Dendritic cell treated with granulocyte-macrophage colony-stimulating factor and Interleukin-4, amounts not matched to agents 40 ng/mL and 50 ng/mL, for 4 days (primary cell): ENCODE data around the gene APOO.

Experiments
- H3K27ac Mint-ChIP-seq: one replicate; pipeline ENCODE4 v1.8.0; 2022; ENCODE audit warnings: mild to moderate bottlenecking, mixed read lengths
- H3K27me3 Mint-ChIP-seq: one replicate; pipeline ENCODE4 v1.8.0; 2022; ENCODE audit warnings: mild to moderate bottlenecking, mixed read lengths
- H3K36me3 Mint-ChIP-seq: one replicate; pipeline ENCODE4 v1.8.0; 2022; ENCODE audit warnings: low read depth, mixed read lengths
- H3K4me1 Mint-ChIP-seq: one replicate; pipeline ENCODE4 v1.8.0; 2022; ENCODE audit warnings: low read depth, mixed read lengths
- H3K4me3 Mint-ChIP-seq: one replicate; pipeline ENCODE4 v1.8.0; 2022; ENCODE audit warnings: mild to moderate bottlenecking, moderate library complexity, mixed read lengths
- H3K9me3 Mint-ChIP-seq: one replicate; pipeline ENCODE4 v1.8.0; 2022; ENCODE audit warnings: mixed read lengths
- intact Hi-C: fragments of 100-400 bp; cut with micrococcal nuclease; formaldehyde crosslinking; loops from one replicate; pipeline ENCODE4 v1.15.0; 2022

APOO gene

DNA sequence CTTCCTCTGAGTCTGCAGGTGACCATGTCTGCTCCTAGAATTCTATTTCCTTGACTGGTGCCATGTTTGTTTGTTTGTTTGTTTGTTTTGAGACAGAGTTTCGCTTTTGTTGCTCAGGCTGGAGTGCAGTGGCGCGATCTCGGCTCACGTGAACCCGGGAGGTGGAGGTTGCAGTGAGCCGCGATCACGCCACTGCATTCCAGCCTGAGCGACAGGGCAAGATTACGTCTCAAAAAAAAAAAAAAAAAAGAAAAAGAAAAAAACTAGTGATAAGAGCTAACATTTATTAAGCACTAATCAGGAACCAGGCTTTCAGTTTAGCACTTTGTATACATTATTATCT is 117.6 kb downstream of the APOO start:
- Mint-ChIP-seq H3K36me3 (peaks cover 16% of the 10 kb centered on the region), H3K4me3 (no peak overlapping the region), H3K4me1 (no peaks in the 10 kb centered on the region), H3K27ac (no peak overlapping the region), H3K9me3 (no peaks in the 10 kb centered on the region), H3K27me3 (no peaks in the 10 kb centered on the region)
- intact Hi-C loops = no loop called here

DNA sequence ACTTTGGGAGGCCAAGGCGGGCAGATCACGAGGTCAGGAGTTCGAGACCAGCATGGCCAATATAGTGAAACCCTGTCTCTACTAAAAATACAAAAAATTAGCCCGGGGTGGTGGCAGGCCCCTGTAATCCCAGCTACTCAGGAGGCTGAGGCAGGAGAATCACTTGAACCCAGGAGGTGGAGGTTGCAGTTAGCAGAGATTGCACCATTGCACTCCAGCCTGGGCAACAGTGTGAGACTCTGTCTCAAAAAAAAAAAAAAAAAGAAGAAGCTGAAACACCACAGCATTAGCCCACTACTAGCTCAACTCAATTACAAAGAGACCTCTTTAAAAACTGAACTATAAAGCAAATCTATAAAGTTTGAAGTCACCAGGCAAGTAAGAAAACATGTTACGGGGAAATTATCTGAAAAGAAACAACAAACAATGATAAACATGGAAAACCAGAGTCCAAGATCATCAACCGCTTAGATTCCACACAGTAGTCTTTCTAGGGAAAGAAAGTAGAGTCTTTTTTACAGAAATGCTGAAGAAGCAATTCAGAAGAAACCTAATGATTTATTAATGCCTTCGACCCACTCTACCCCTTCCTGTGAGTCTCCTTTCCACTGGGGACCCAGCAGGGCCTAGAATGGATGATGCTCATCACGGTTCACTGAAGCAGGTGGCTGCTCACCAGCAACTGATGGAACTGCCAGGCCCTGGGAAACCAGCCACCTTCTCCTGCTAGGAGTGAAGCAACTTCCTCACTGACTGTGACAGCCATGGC is 118.2 kb downstream of the APOO start:
- no peak overlapping the region for H3K27ac Mint-ChIP-seq
- no peak overlapping the region for H3K4me3 Mint-ChIP-seq
- no peaks in the 10 kb centered on the region for H3K9me3 Mint-ChIP-seq
- H3K36me3 Mint-ChIP-seq = peaks cover 21% of the 10 kb centered on the region
- intact Hi-C loops = no loop called here
- H3K4me1 Mint-ChIP-seq = no peaks in the 10 kb centered on the region
- H3K27me3 Mint-ChIP-seq = no peaks in the 10 kb centered on the region

DNA sequence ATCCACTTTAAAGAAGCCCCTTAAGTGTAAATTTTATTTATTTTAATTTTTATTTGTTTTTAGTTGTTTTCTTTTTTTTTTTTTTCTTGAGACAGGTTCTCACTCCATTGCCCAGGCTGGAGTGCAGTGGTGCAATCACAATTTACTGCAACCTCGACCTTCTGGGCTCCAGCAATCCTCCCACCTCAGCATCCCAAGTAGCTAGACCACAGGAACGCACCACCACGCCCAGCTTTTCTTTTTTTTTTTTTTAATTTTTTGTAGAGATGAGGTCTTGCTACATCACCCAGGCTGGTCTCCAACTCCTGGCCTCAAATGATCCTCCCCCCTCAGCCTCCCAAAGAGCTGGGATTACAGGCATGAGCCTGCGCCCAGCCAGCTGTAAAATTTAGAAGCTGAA is 118.8 kb downstream of the APOO start:
- intact Hi-C loops = no loop called here
- Mint-ChIP-seq H3K36me3 (peaks cover 28% of the 10 kb centered on the region), H3K27ac (no peak overlapping the region), H3K27me3 (no peaks in the 10 kb centered on the region), H3K9me3 (no peaks in the 10 kb centered on the region), H3K4me1 (no peaks in the 10 kb centered on the region), H3K4me3 (no peak overlapping the region)

DNA sequence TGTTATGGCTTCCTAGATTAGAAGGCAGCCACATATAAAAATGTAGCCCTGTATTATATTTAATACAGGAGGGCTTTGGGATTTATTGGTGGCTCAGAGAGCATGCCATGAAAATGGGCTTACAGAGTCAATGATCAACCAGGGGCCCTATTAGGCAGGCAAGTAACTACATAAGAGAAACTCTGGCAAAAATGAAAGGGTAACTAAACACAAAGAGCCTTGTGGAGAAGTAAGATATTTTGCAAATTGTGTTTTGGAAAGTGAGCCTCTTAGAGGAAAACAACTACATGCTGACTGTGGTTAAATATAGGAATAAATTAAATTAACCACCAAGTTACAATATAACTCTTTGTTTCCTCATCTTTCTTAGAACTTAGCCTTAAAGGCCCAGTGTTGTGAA is 119.2 kb downstream of the APOO start:
- Mint-ChIP-seq H3K27ac (no peak overlapping the region), H3K4me1 (no peaks in the 10 kb centered on the region), H3K27me3 (no peaks in the 10 kb centered on the region), H3K4me3 (no peak overlapping the region), H3K9me3 (no peaks in the 10 kb centered on the region), H3K36me3 (peaks cover 32% of the 10 kb centered on the region)
- intact Hi-C loops = no loop called here

DNA sequence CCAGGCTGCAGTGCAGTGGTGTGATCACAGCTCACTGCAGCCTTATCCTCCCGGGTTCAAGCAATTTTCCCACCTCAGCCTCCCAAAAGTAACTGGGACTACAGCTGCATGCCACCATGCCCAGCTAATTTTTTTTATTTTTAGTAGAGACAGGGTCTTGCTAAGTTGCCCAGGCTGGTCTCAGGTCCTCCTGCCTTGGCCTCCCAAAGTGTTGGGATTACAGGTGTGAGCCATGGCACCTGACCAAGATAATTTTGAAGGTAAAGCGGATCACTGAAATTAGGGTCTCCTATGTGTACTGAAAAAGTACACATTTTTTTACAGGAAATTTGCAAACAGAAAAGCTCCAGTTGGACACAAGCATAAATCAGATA is 120.0 kb downstream of the APOO start:
- Mint-ChIP-seq H3K9me3 (no peaks in the 10 kb centered on the region), H3K27me3 (no peaks in the 10 kb centered on the region), H3K27ac (no peak overlapping the region), H3K4me3 (no peak overlapping the region), H3K36me3 (peaks cover 39% of the 10 kb centered on the region), H3K4me1 (peaks cover under 1% of the 10 kb centered on the region)
- intact Hi-C loops = no loop called here

DNA sequence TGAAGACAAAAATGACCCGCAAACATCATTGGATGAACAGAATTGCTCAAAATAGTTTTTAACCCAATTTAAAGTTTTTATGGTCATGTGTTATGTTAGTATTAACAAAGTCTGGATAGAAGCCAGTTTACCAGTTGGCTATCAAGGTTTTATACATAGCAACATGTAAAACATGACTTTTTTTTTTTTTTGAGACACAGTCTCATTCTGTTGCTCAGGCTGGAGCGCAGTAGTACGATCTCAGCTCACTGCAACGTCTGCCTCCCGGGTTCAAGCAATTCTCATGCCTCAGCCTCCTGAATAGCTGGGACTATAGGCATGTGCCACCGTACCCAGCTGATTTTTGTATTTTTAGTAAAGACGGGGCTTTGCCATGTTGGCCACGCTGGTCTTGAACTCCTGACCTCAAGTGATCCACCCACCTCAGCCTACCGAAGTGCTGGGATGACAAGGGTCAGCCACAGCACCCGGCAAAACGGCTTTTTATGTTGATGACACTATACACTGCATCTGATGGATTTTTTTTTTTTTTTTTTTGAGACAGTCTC is 121.4 kb downstream of the APOO start:
- peaks cover 8% of the 10 kb centered on the region for H3K4me1 Mint-ChIP-seq
- peak overlapping the region; percentile 45 for H3K4me3 Mint-ChIP-seq
- H3K27me3 Mint-ChIP-seq = no peaks in the 10 kb centered on the region
- peaks cover 39% of the 10 kb centered on the region for H3K36me3 Mint-ChIP-seq
- H3K27ac Mint-ChIP-seq = peak overlapping the region; percentile 62
- intact Hi-C loops = no loop called here
- no peaks in the 10 kb centered on the region for H3K9me3 Mint-ChIP-seq

DNA sequence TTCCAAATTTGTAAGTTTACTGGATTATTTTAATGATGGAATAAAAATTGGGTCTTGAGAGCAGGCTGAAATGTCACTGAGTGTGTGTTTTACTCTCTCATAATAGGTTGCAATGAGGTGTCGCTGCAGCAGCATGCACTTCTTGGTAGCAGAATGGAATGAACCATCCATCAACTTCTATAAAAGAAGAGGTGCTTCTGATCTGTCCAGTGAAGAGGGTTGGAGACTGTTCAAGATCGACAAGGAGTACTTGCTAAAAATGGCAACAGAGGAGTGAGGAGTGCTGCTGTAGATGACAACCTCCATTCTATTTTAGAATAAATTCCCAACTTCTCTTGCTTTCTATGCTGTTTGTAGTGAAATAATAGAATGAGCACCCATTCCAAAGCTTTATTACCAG is 122.2 kb downstream of the APOO start:
- Mint-ChIP-seq H3K4me3 (peak overlapping the region; percentile 86), H3K4me1 (peaks cover 8% of the 10 kb centered on the region), H3K9me3 (no peaks in the 10 kb centered on the region), H3K36me3 (peaks cover 39% of the 10 kb centered on the region), H3K27me3 (no peaks in the 10 kb centered on the region), H3K27ac (peak overlapping the region; percentile 94)
- intact Hi-C loops = no loop called here

DNA sequence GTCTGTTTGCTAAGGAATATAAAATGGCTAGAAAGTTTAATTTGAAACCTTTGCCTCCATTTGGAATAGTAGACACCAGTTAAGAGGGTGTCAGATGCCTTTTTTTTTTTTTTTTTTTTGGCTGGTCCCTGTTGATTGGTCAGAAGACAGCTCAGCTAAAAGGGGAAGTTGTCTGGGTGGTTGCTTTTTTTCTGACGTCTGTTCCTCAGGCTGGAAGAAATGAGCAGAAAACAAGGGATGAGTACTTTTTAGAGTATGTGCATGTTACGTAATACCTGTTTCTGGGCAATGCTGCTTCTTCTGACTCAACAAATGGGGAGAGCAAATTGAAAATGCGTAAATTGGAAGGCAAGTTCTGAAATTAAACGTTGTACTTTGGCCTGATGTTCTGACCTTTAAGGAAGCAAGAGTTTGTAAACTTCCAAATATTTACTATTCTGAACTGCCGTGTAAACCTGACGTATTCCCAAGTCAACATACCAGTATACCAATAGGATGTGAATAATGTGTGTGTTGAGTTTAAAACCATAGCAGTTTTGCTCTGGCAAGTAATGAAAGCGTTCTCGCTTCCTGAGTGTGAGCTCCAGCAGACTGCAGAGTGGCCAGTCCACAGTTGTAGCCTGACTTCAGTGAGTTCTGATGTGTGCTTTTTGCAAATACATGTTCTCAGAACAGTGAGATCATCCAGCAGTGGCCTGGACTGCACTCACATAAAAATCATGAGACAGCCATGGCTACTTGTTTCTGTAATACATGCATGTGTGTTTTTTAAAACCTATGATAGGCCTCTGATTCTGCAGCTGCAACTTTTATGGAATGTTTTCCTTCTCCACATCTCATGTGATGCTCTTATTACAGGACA is 123.0 kb downstream of the APOO start:
- intact Hi-C loops = loop anchor here (5.0 kb wide), 2 partner anchors 52 to 98 kb away; no protein-coding TSS in a partner anchor
- Mint-ChIP-seq H3K36me3 (peaks cover 39% of the 10 kb centered on the region), H3K4me3 (peak overlapping the region; percentile 86), H3K4me1 (peaks cover 8% of the 10 kb centered on the region), H3K9me3 (no peaks in the 10 kb centered on the region), H3K27me3 (no peaks in the 10 kb centered on the region), H3K27ac (peak overlapping the region; percentile 94)

DNA sequence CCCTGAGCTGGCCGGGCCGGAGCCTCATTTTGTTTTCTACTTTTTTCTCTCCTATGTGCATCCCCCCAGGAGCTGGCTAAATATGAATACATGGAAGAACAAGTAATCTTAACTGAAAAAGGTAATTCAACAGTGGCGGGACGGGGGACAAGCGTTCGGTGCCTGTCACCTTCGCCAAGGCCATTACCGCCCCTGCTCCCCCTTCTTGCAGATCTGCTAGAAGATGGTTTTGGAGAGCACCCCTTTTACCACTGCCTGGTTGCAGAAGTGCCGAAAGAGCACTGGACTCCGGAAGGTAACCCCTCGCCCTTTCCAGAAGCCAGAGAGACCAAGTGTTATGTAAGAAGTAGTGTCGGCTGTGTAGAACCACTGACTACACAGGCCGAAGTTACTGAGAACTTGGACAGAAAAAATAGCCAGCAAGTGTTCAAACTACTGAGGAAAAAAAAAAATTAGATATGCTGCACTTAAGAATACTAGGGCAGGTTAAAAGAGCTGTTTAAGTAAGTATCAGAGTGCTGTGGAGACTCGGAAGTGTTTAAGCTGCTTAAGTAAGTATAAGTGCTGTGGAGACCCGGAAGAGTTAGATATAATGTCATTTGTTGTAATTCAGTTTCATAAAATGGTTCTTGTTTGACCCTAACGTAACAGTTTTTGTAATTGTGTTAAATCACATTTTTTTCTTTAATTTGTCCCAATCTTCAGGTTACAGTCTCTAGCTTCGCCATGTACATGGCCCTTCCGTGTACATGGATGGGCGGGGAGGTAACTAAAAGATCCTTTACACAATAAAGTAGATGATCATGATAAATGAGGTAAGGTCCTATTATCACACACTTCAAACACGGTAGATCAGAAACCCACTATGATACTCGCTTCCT is 123.9 kb downstream of the APOO start:
- H3K9me3 Mint-ChIP-seq = no peaks in the 10 kb centered on the region
- peaks cover 39% of the 10 kb centered on the region for H3K36me3 Mint-ChIP-seq
- H3K4me3 Mint-ChIP-seq = peak overlapping the region; percentile 86
- peak overlapping the region; percentile 94 for H3K27ac Mint-ChIP-seq
- intact Hi-C loops = loop anchor here (1.0 to 5.0 kb wide), 3 partner anchors 52 to 98 kb away; no protein-coding TSS in a partner anchor
- H3K4me1 Mint-ChIP-seq = peaks cover 12% of the 10 kb centered on the region
- H3K27me3 Mint-ChIP-seq = no peaks in the 10 kb centered on the region
